HG03575 (cell line): ENCODE measurements around the gene CDK14.

Experiments
- ATAC-seq: cut with Tn5 transposase; IDR thresholded peaks from one replicate; pipeline ENCODE4 v1.9.1; 2021; ENCODE audit not compliant: unreplicated experiment, insufficient number of reproducible peaks, low FRiP score; ENCODE audit errors: extremely low read depth

The CDK14 gene

GRCh38 chr7:91082038-91082437 is 485.9 kb downstream of the CDK14 start:
- ATAC-seq, result no peak

GRCh38 chr7:91082852-91083495 is 486.9 kb downstream of the CDK14 start:
- ATAC-seq, result no peak

- no peak for ATAC-seq
Observed at GRCh38 chr7:91083855-91084644, 487.9 kb downstream of the CDK14 start.

- ATAC-seq, result no peak
Observed at GRCh38 chr7:91085175-91085574, 489.1 kb downstream of the CDK14 start.

- ATAC-seq, result no peak
Observed at GRCh38 chr7:91086200-91086599, 490.1 kb downstream of the CDK14 start.

- ATAC-seq, result no peak
Observed at GRCh38 chr7:91088156-91088555, 492.0 kb downstream of the CDK14 start.

GRCh38 chr7:91088691-91089090 is 492.6 kb downstream of the CDK14 start:
- no peak for ATAC-seq

GRCh38 chr7:91089382-91089963 is 493.4 kb downstream of the CDK14 start:
- peak; percentile 45 for ATAC-seq

GRCh38 chr7:91090684-91091083 is 494.6 kb downstream of the CDK14 start:
- ATAC-seq, result no peak

GRCh38 chr7:91091631-91092030 is 495.5 kb downstream of the CDK14 start:
- ATAC-seq, result no peak

- no peak for ATAC-seq
Observed at GRCh38 chr7:91093181-91093580, 497.1 kb downstream of the CDK14 start.

- no peak for ATAC-seq
Observed at GRCh38 chr7:91098566-91098965, 502.4 kb downstream of the CDK14 start.

GRCh38 chr7:91103363-91103762 is 507.2 kb downstream of the CDK14 start:
- ATAC-seq, result no peak

- ATAC-seq, result no peak
Observed at GRCh38 chr7:91107460-91107859, 511.3 kb downstream of the CDK14 start.

- no peak for ATAC-seq
Observed at GRCh38 chr7:91109200-91109599, 513.1 kb downstream of the CDK14 start.

- no peak for ATAC-seq
Observed at GRCh38 chr7:91112902-91113341, 516.8 kb downstream of the CDK14 start.

- ATAC-seq, result no peak
Observed at GRCh38 chr7:91114232-91114631, 518.1 kb downstream of the CDK14 start.

GRCh38 chr7:91126762-91127161 is 530.6 kb downstream of the CDK14 start:
- no peak for ATAC-seq

- no peak for ATAC-seq
Observed at GRCh38 chr7:91127325-91127724, 531.2 kb downstream of the CDK14 start.

GRCh38 chr7:91127959-91128358 is 531.8 kb downstream of the CDK14 start:
- ATAC-seq, result no peak
